Measurements from ENCODE around the gene HAGH.

HAGH gene

GRCh38 chr16:1786242-1787055 lies 40.2 kb downstream of the HAGH start:
- no peak for DNase-seq

GRCh38 chr16:1785846-1786170 lies 40.8 kb downstream of the HAGH start:
- no peak for DNase-seq

- DNase-seq = no peak
Measured at GRCh38 chr16:1784977-1785845, 41.4 kb downstream of the HAGH start.

GRCh38 chr16:1782408-1783264 lies 44.0 kb downstream of the HAGH start, which contains the start of the genes NUBP2 and SPSB3:
Gene NUBP2, plus strand, starts transcription at chr16:1782960. Its CDS starts 61 bp downstream, at chr16:1783021.
Gene SPSB3, minus strand, starts transcription at chr16:1782571. Its CDS starts 1,088 bp downstream, at chr16:1781483.
- peak; percentile 99 for DNase-seq

GRCh38 chr16:1781758-1782407 lies 44.7 kb downstream of the HAGH start:
- peak; percentile 2 for DNase-seq

GRCh38 chr16:1781254-1781653 lies 45.4 kb downstream of the HAGH start:
- no peak for DNase-seq

GRCh38 chr16:1780677-1781072 lies 46.0 kb downstream of the HAGH start:
- DNase-seq = no peak

GRCh38 chr16:1779741-1780676 lies 46.6 kb downstream of the HAGH start:
- DNase-seq = no peak

GRCh38 chr16:1779234-1779701 lies 47.4 kb downstream of the HAGH start:
- DNase-seq = no peak

- DNase-seq = no peak
Measured at GRCh38 chr16:1778200-1779179, 48.1 kb downstream of the HAGH start.

- no peak for DNase-seq
Measured at GRCh38 chr16:1777375-1778199, 49.0 kb downstream of the HAGH start.

GRCh38 chr16:1776991-1777374 lies 49.6 kb downstream of the HAGH start:
- DNase-seq = no peak

- no peak for DNase-seq
Measured at GRCh38 chr16:1776672-1776955, 50.0 kb downstream of the HAGH start.

- no peak for DNase-seq
Measured at GRCh38 chr16:1775846-1776671, 50.6 kb downstream of the HAGH start.

- no peak for DNase-seq
Measured at GRCh38 chr16:1775006-1775845, 51.4 kb downstream of the HAGH start.

GRCh38 chr16:1774448-1774780 lies 52.2 kb downstream of the HAGH start:
- no peak for DNase-seq

GRCh38 chr16:1773703-1774447 lies 52.8 kb downstream of the HAGH start:
- no peak for DNase-seq

All from DMS79 (cell line).